ENCODE results near the gene PGBD4. TPM values are rescaled to one million over a fixed set of nuclear protein-coding genes. Genes with fewer than 3 reads are reported as not detected.

PGBD4 gene
- total and polyA plus RNA-seq, 2 of the 13 experiments (the other 11 are each of a cell fraction or from before 2014, with no cell fraction given) = 1.4 to 1.7 TPM

DNA sequence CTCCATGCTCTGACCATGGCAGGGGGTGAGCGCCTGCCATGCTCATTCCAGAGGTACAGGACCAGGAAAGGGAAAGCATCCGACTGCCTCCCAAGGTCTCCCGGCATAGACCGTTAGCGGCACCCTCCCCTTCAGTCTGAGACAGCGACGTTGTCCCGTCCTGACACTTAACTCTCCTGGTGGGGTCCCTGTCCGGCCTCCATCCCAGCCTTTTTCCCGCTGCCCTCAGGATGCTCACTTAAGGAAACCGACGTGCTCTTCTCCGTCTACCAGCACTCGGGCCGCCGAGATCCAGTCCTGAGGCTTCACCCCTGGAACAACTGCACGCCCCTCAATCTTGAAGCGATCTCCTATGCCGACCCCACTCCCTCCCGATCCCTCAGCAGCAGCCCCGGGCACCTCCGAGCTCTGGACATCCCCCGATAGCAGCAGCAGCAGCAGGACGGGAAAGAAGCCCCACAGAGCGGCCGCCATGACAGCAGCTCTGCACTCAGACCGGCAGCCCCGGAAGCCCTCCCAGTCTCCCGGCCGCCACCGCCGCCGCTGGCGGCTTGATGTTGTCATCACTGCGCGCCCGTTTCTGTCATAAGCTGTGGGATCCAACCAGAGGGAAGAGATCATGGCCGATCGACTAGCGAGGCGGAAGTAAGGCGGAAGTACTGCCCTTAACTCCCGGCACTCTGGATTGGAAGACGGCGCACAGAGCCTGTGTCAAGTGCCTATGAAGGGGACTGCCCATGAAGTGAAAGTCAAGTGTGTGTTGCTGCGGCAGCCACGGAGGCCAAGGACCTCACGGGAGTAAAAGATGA lies at the start of gene PGBD4, which contains the start of gene EMC7 (continued):
- TF ChIP-seq, protein P1, sequence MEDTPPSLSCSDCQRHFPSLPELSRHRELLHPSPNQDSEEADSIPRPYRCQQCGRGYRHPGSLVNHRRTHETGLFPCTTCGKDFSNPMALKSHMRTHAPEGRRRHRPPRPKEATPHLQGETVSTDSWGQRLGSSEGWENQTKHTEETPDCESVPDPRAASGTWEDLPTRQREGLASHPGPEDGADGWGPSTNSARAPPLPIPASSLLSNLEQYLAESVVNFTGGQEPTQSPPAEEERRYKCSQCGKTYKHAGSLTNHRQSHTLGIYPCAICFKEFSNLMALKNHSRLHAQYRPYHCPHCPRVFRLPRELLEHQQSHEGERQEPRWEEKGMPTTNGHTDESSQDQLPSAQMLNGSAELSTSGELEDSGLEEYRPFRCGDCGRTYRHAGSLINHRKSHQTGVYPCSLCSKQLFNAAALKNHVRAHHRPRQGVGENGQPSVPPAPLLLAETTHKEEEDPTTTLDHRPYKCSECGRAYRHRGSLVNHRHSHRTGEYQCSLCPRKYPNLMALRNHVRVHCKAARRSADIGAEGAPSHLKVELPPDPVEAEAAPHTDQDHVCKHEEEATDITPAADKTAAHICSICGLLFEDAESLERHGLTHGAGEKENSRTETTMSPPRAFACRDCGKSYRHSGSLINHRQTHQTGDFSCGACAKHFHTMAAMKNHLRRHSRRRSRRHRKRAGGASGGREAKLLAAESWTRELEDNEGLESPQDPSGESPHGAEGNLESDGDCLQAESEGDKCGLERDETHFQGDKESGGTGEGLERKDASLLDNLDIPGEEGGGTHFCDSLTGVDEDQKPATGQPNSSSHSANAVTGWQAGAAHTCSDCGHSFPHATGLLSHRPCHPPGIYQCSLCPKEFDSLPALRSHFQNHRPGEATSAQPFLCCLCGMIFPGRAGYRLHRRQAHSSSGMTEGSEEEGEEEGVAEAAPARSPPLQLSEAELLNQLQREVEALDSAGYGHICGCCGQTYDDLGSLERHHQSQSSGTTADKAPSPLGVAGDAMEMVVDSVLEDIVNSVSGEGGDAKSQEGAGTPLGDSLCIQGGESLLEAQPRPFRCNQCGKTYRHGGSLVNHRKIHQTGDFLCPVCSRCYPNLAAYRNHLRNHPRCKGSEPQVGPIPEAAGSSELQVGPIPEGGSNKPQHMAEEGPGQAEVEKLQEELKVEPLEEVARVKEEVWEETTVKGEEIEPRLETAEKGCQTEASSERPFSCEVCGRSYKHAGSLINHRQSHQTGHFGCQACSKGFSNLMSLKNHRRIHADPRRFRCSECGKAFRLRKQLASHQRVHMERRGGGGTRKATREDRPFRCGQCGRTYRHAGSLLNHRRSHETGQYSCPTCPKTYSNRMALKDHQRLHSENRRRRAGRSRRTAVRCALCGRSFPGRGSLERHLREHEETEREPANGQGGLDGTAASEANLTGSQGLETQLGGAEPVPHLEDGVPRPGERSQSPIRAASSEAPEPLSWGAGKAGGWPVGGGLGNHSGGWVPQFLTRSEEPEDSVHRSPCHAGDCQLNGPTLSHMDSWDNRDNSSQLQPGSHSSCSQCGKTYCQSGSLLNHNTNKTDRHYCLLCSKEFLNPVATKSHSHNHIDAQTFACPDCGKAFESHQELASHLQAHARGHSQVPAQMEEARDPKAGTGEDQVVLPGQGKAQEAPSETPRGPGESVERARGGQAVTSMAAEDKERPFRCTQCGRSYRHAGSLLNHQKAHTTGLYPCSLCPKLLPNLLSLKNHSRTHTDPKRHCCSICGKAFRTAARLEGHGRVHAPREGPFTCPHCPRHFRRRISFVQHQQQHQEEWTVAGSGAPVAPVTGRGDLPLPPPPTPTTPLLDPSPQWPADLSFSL (CRISPR knock-in tag; IDR thresholded peaks at IDR 0.05) = 0 out of 2 replicates have a peak, but pooled peaks have one; percentile 31
- TF ChIP-seq, protein P2, sequence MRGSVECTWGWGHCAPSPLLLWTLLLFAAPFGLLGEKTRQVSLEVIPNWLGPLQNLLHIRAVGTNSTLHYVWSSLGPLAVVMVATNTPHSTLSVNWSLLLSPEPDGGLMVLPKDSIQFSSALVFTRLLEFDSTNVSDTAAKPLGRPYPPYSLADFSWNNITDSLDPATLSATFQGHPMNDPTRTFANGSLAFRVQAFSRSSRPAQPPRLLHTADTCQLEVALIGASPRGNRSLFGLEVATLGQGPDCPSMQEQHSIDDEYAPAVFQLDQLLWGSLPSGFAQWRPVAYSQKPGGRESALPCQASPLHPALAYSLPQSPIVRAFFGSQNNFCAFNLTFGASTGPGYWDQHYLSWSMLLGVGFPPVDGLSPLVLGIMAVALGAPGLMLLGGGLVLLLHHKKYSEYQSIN (CRISPR knock-in tag; IDR thresholded peaks at IDR 0.05; ENCODE audit: borderline replicate concordance) = no peak
- TF ChIP-seq ZNF773 (CRISPR knock-in tag; IDR thresholded peaks at IDR 0.05; ENCODE audit: borderline replicate concordance) (no peak), FOXJ3 (CRISPR knock-in tag; IDR thresholded peaks at IDR 0.05; ENCODE audit: borderline replicate concordance) (no peak), TSC22D2 (CRISPR knock-in tag; IDR thresholded peaks at IDR 0.05; ENCODE audit: borderline replicate concordance) (no peak; the same call in 1 of the 2 replicates), ZNF878 (CRISPR knock-in tag; IDR thresholded peaks at IDR 0.05) (peak; percentile 10; the same call in 1 of the 2 replicates), ZNF619 (CRISPR knock-in tag; IDR thresholded peaks at IDR 0.05) (0 out of 2 replicates have a peak, but pooled peaks have one; percentile 67), TBL1XR1 (IDR thresholded peaks at IDR 0.05; ENCODE audit: borderline replicate concordance, low read length, partially characterized antibody) (no peak), JUN (CRISPR knock-in tag; IDR thresholded peaks at IDR 0.05) (no peak), ZNF615 (CRISPR knock-in tag; IDR thresholded peaks at IDR 0.05; ENCODE audit: borderline replicate concordance) (no peak), HNRNPUL1 (IDR thresholded peaks at IDR 0.05; ENCODE audit: low read depth, low read length) (no peak), RFX3 (CRISPR knock-in tag; IDR thresholded peaks at IDR 0.05) (no peak)
- TF ChIP-seq, protein P3, sequence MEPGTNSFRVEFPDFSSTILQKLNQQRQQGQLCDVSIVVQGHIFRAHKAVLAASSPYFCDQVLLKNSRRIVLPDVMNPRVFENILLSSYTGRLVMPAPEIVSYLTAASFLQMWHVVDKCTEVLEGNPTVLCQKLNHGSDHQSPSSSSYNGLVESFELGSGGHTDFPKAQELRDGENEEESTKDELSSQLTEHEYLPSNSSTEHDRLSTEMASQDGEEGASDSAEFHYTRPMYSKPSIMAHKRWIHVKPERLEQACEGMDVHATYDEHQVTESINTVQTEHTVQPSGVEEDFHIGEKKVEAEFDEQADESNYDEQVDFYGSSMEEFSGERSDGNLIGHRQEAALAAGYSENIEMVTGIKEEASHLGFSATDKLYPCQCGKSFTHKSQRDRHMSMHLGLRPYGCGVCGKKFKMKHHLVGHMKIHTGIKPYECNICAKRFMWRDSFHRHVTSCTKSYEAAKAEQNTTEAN (CRISPR knock-in tag; conservative IDR thresholded peaks at IDR 0.05) = no peak
- TF ChIP-seq, protein P4, sequence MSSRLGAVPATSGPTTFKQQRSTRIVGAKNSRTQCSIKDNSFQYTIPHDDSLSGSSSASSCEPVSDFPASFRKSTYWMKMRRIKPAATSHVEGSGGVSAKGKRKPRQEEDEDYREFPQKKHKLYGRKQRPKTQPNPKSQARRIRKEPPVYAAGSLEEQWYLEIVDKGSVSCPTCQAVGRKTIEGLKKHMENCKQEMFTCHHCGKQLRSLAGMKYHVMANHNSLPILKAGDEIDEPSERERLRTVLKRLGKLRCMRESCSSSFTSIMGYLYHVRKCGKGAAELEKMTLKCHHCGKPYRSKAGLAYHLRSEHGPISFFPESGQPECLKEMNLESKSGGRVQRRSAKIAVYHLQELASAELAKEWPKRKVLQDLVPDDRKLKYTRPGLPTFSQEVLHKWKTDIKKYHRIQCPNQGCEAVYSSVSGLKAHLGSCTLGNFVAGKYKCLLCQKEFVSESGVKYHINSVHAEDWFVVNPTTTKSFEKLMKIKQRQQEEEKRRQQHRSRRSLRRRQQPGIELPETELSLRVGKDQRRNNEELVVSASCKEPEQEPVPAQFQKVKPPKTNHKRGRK (CRISPR knock-in tag; IDR thresholded peaks at IDR 0.05) = no peak
- TF ChIP-seq, protein P5, sequence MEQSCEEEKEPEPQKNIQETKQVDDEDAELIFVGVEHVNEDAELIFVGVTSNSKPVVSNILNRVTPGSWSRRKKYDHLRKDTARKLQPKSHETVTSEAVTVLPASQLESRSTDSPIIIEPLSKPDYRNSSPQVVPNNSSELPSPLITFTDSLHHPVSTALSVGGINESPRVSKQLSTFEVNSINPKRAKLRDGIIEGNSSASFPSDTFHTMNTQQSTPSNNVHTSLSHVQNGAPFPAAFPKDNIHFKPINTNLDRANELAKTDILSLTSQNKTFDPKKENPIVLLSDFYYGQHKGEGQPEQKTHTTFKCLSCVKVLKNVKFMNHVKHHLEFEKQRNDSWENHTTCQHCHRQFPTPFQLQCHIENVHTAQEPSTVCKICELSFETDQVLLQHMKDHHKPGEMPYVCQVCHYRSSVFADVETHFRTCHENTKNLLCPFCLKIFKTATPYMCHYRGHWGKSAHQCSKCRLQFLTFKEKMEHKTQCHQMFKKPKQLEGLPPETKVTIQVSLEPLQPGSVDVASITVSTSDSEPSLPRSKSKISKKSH (CRISPR knock-in tag; IDR thresholded peaks at IDR 0.05; ENCODE audit: borderline replicate concordance) = peak; percentile 20; the same call in 1 of the 2 replicates

Data from HepG2 (cell line).